ENCODE results near the gene TMCC1. TPM values are rescaled to one million over a fixed set of nuclear protein-coding genes. Genes with fewer than 3 reads are reported as not detected.
"Not testable (repeated sequence)": the region's sequence is repeated elsewhere in the genome, so short reads cannot be mapped to it uniquely, and the experiment has no call there.

Gene TMCC1
- total and polyA plus RNA-seq, 4 donors, result 4.6 to 44.2 (median 24.0) TPM

- DNase-seq (no peak), ATAC-seq (ENCODE audit: low FRiP score) (no peak)
- intact Hi-C loops (cut with DNase I), result no loop called here
- H3K9me3 ChIP-seq (ENCODE audit: control insufficient read depth, low read length), result no peaks in the 10 kb centered on the region
- H3K27me3 ChIP-seq (ENCODE audit: control insufficient read depth in 1 of 2, insufficient read depth in 2 of 2, low read length in 1 of 2), result no peaks in the 10 kb centered on the region
- H3K27ac ChIP-seq (ENCODE audit: low read depth in 1 of 2, low read length in 2 of 2), result no peak overlapping the region
- WGBS, 2 donors, result 96 to 97% methylated on average over 1 of the region's 1 CpG
- H3K4me3 ChIP-seq (ENCODE audit: low read length in 2 of 2), result no peak overlapping the region
- H3K4me1 ChIP-seq (ENCODE audit: control insufficient read depth in 1 of 2, insufficient read depth in 2 of 2, low read length in 2 of 2), result no peaks in the 10 kb centered on the region
- no peaks in the 10 kb centered on the region for H3K36me3 ChIP-seq (ENCODE audit: control insufficient read depth in 1 of 2, insufficient read depth in 2 of 2, low read length in 1 of 2)
Observed at GRCh38 chr3:129768728-129769127, 124.8 kb downstream of the TMCC1 start.

DNA sequence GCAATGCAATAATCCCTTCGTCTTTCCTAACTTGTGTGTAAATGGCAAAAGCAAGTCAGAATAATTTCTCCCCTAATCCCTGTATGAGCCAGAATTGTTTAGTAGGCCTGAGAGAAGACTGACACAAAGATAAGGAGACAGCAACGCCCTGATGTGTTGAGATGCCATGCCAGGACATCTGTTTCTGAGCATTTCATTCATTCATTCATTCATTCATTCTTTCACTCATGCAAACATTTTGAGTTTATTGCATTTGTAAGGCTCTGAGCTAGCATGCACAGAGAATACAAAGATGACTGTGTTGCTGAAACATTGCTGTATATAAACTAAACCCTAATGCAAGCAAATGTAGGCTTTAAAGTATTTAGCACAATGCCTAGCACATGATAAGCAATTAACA is 127.4 kb downstream of the TMCC1 start:
- 73 to 80% methylated on average over 2 of the region's 2 CpGs for WGBS, 2 donors
- Histone ChIP-seq H3K9me3 (ENCODE audit: control insufficient read depth, low read length) (no peaks in the 10 kb centered on the region), H3K4me1 (ENCODE audit: control insufficient read depth in 1 of 2, insufficient read depth in 2 of 2, low read length in 2 of 2) (no peaks in the 10 kb centered on the region), H3K27me3 (ENCODE audit: control insufficient read depth in 1 of 2, insufficient read depth in 2 of 2, low read length in 1 of 2) (no peaks in the 10 kb centered on the region), H3K36me3 (ENCODE audit: control insufficient read depth in 1 of 2, insufficient read depth in 2 of 2, low read length in 1 of 2) (no peaks in the 10 kb centered on the region), H3K27ac (ENCODE audit: low read depth in 1 of 2, low read length in 2 of 2) (no peak overlapping the region), H3K4me3 (ENCODE audit: low read length in 2 of 2) (no peak overlapping the region)
- DNase-seq, result no peak
- no peak for ATAC-seq (ENCODE audit: low FRiP score)
- intact Hi-C loops (cut with DNase I), result no loop called here

- intact Hi-C loops (cut with DNase I), result no loop called here
- no peak overlapping the region for H3K4me3 ChIP-seq (ENCODE audit: low read length in 2 of 2)
- H3K27ac ChIP-seq (ENCODE audit: low read depth in 1 of 2, low read length in 2 of 2), result no peak overlapping the region
- H3K27me3 ChIP-seq (ENCODE audit: control insufficient read depth in 1 of 2, insufficient read depth in 2 of 2, low read length in 1 of 2), result no peaks in the 10 kb centered on the region
- H3K9me3 ChIP-seq (ENCODE audit: control insufficient read depth, low read length), result no peaks in the 10 kb centered on the region
- DNase-seq (no peak), ATAC-seq (ENCODE audit: low FRiP score) (no peak)
- no peaks in the 10 kb centered on the region for H3K36me3 ChIP-seq (ENCODE audit: control insufficient read depth in 1 of 2, insufficient read depth in 2 of 2, low read length in 1 of 2)
- no peaks in the 10 kb centered on the region for H3K4me1 ChIP-seq (ENCODE audit: control insufficient read depth in 1 of 2, insufficient read depth in 2 of 2, low read length in 2 of 2)
Observed at GRCh38 chr3:129764090-129764489, 129.4 kb downstream of the TMCC1 start.

GRCh38 chr3:129758785-129759320 is 134.7 kb downstream of the TMCC1 start:
- Histone ChIP-seq H3K27ac (ENCODE audit: low read depth in 1 of 2, low read length in 2 of 2) (no peak overlapping the region), H3K27me3 (ENCODE audit: control insufficient read depth in 1 of 2, insufficient read depth in 2 of 2, low read length in 1 of 2) (no peaks in the 10 kb centered on the region), H3K36me3 (ENCODE audit: control insufficient read depth in 1 of 2, insufficient read depth in 2 of 2, low read length in 1 of 2) (no peaks in the 10 kb centered on the region), H3K4me1 (ENCODE audit: control insufficient read depth in 1 of 2, insufficient read depth in 2 of 2, low read length in 2 of 2) (no peaks in the 10 kb centered on the region), H3K9me3 (ENCODE audit: control insufficient read depth, low read length) (no peaks in the 10 kb centered on the region), H3K4me3 (ENCODE audit: low read length in 2 of 2) (no peak overlapping the region)
- no peak for DNase-seq
- no peak for ATAC-seq (ENCODE audit: low FRiP score)
- intact Hi-C loops (cut with DNase I), result no loop called here
- WGBS, 2 donors, result 65 to 82% methylated on average over 1 of the region's 1 CpG

DNA sequence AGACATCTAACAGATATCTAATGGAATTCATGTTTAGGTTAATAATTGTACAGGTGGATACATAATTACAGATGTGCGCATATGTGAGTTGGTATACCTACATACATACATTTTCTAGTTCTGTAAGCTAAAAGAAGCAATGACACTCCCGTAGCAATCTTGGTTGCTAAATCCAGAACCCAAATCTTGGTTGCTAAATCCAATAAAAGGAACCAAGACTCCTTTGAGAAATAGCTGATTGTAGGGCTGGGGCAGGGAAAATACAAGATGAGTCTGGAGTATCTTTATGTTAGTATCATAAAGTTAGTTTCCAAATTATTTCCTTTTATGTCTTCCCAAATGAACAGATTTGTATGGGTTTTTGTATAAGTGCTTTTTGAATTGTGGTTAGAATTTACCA is 135.2 kb downstream of the TMCC1 start:
- ATAC-seq (ENCODE audit: low FRiP score), result no peak
- 97 to 100% methylated on average over 2 of the region's 2 CpGs for WGBS, 2 donors
- intact Hi-C loops (cut with DNase I), result no loop called here

DNA sequence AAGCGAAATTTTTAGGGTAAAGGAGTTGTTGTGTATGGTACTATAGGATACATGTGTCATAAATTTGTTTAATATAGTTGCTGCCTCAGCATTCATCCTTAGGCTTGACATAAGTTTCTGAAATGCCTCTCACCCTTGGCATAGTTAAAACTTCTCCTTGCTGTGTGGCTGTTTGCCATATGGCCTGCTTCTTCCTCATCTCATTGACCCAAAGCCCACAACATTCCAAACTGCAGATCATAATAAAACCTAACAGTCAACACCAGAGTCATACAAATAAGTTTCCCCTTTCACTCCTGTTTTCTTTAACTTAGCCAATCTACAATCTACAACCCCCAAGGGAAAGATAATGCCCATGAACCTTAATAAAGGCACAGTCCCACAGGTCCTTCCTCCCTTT is 136.6 kb downstream of the TMCC1 start:
- Histone ChIP-seq H3K4me3 (ENCODE audit: low read length in 2 of 2) (no peak overlapping the region), H3K36me3 (ENCODE audit: control insufficient read depth in 1 of 2, insufficient read depth in 2 of 2, low read length in 1 of 2) (no peaks in the 10 kb centered on the region), H3K27me3 (ENCODE audit: control insufficient read depth in 1 of 2, insufficient read depth in 2 of 2, low read length in 1 of 2) (no peaks in the 10 kb centered on the region), H3K9me3 (ENCODE audit: control insufficient read depth, low read length) (peaks cover 2% of the 10 kb centered on the region), H3K27ac (ENCODE audit: low read depth in 1 of 2, low read length in 2 of 2) (no peak overlapping the region), H3K4me1 (ENCODE audit: control insufficient read depth in 1 of 2, insufficient read depth in 2 of 2, low read length in 2 of 2) (peaks cover 0 to 1% of the 10 kb centered on the region in 2 donors)
- DNase-seq (no peak), ATAC-seq (ENCODE audit: low FRiP score) (no peak)
- intact Hi-C loops (cut with DNase I), result no loop called here
- 55 to 94% methylated on average over 1 of the region's 1 CpG for WGBS, 2 donors

More for the DNA sequence above, 135.2 kb downstream of the TMCC1 start:
- H3K9me3 ChIP-seq (ENCODE audit: control insufficient read depth, low read length), result no peaks in the 10 kb centered on the region
- H3K4me1 ChIP-seq (ENCODE audit: control insufficient read depth in 1 of 2, insufficient read depth in 2 of 2, low read length in 2 of 2), result no peaks in the 10 kb centered on the region
- H3K36me3 ChIP-seq (ENCODE audit: control insufficient read depth in 1 of 2, insufficient read depth in 2 of 2, low read length in 1 of 2), result no peaks in the 10 kb centered on the region
- H3K27ac ChIP-seq (ENCODE audit: low read depth in 1 of 2, low read length in 2 of 2), result no peak overlapping the region
- no peak for DNase-seq
- no peak overlapping the region for H3K4me3 ChIP-seq (ENCODE audit: low read length in 2 of 2)
- no peaks in the 10 kb centered on the region for H3K27me3 ChIP-seq (ENCODE audit: control insufficient read depth in 1 of 2, insufficient read depth in 2 of 2, low read length in 1 of 2)

GRCh38 chr3:129751105-129751504 is 142.4 kb downstream of the TMCC1 start:
- H3K36me3 ChIP-seq (ENCODE audit: control insufficient read depth in 1 of 2, insufficient read depth in 2 of 2, low read length in 1 of 2); H3K27ac ChIP-seq (ENCODE audit: low read depth in 1 of 2, low read length in 2 of 2); H3K9me3 ChIP-seq (ENCODE audit: control insufficient read depth, low read length); H3K4me3 ChIP-seq (ENCODE audit: low read length in 2 of 2); H3K27me3 ChIP-seq (ENCODE audit: control insufficient read depth in 1 of 2, insufficient read depth in 2 of 2, low read length in 1 of 2); intact Hi-C loops (cut with DNase I); DNase-seq; H3K4me1 ChIP-seq (ENCODE audit: control insufficient read depth in 1 of 2, insufficient read depth in 2 of 2, low read length in 2 of 2); ATAC-seq (ENCODE audit: low FRiP score): not testable (repeated sequence)
- WGBS, 2 donors, result 78 to 84% methylated on average over 2 of the region's 2 CpGs

GRCh38 chr3:129749692-129750091 is 143.8 kb downstream of the TMCC1 start:
- no peaks in the 10 kb centered on the region for H3K27me3 ChIP-seq (ENCODE audit: control insufficient read depth in 1 of 2, insufficient read depth in 2 of 2, low read length in 1 of 2)
- ATAC-seq (ENCODE audit: low FRiP score), result no peak
- intact Hi-C loops (cut with DNase I), result no loop called here
- no peaks in the 10 kb centered on the region for H3K36me3 ChIP-seq (ENCODE audit: control insufficient read depth in 1 of 2, insufficient read depth in 2 of 2, low read length in 1 of 2)
- H3K4me3 ChIP-seq (ENCODE audit: low read length in 2 of 2), result no peak overlapping the region
- H3K27ac ChIP-seq (ENCODE audit: low read depth in 1 of 2, low read length in 2 of 2), result no peak overlapping the region
- peaks cover 0 to 1% of the 10 kb centered on the region in 2 donors for H3K4me1 ChIP-seq (ENCODE audit: control insufficient read depth in 1 of 2, insufficient read depth in 2 of 2, low read length in 2 of 2)
- DNase-seq, result no peak
- H3K9me3 ChIP-seq (ENCODE audit: control insufficient read depth, low read length), result peaks cover 2% of the 10 kb centered on the region

GRCh38 chr3:129747992-129748391 is 145.5 kb downstream of the TMCC1 start:
- Histone ChIP-seq H3K27ac (ENCODE audit: low read depth in 1 of 2, low read length in 2 of 2) (no peak overlapping the region), H3K4me3 (ENCODE audit: low read length in 2 of 2) (no peak overlapping the region), H3K27me3 (ENCODE audit: control insufficient read depth in 1 of 2, insufficient read depth in 2 of 2, low read length in 1 of 2) (no peaks in the 10 kb centered on the region), H3K36me3 (ENCODE audit: control insufficient read depth in 1 of 2, insufficient read depth in 2 of 2, low read length in 1 of 2) (no peaks in the 10 kb centered on the region), H3K9me3 (ENCODE audit: control insufficient read depth, low read length) (peaks cover 2% of the 10 kb centered on the region), H3K4me1 (ENCODE audit: control insufficient read depth in 1 of 2, insufficient read depth in 2 of 2, low read length in 2 of 2) (peaks cover 0 to 1% of the 10 kb centered on the region in 2 donors)
- 98% methylated on average over 3 of the region's 3 CpGs for WGBS, 2 donors
- no peak for ATAC-seq (ENCODE audit: low FRiP score)
- intact Hi-C loops (cut with DNase I), result no loop called here
- no peak for DNase-seq
